ENCODE measurements around the gene IDH3G. TPM values are rescaled to one million over a fixed set of nuclear protein-coding genes. Genes with fewer than 3 reads are reported as not detected.

The IDH3G gene
- total and polyA plus RNA-seq, 2 experiments from 2014 or later: 41.4 to 49.0 TPM

DNA sequence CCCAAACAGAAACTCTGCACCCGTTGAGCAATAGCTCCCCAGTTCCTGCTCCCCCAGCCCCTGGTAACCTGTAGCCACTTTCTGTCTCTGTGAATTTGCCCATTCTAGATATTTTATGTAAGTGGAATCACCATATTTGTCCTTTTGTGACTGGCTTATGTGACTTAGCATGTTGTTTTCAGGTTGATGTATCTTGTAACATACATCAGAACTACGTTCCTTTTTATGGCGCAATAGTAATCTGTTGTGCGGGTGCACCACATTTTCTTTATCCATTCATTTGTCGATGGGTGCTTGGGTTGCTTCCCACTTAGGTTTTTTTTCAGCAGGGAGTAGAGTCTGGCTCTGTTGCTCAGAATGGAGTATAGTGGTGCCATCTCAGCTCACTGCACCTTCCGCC, 42.7 kb upstream of the IDH3G start (continued):
- TF ChIP-seq, protein P1, sequence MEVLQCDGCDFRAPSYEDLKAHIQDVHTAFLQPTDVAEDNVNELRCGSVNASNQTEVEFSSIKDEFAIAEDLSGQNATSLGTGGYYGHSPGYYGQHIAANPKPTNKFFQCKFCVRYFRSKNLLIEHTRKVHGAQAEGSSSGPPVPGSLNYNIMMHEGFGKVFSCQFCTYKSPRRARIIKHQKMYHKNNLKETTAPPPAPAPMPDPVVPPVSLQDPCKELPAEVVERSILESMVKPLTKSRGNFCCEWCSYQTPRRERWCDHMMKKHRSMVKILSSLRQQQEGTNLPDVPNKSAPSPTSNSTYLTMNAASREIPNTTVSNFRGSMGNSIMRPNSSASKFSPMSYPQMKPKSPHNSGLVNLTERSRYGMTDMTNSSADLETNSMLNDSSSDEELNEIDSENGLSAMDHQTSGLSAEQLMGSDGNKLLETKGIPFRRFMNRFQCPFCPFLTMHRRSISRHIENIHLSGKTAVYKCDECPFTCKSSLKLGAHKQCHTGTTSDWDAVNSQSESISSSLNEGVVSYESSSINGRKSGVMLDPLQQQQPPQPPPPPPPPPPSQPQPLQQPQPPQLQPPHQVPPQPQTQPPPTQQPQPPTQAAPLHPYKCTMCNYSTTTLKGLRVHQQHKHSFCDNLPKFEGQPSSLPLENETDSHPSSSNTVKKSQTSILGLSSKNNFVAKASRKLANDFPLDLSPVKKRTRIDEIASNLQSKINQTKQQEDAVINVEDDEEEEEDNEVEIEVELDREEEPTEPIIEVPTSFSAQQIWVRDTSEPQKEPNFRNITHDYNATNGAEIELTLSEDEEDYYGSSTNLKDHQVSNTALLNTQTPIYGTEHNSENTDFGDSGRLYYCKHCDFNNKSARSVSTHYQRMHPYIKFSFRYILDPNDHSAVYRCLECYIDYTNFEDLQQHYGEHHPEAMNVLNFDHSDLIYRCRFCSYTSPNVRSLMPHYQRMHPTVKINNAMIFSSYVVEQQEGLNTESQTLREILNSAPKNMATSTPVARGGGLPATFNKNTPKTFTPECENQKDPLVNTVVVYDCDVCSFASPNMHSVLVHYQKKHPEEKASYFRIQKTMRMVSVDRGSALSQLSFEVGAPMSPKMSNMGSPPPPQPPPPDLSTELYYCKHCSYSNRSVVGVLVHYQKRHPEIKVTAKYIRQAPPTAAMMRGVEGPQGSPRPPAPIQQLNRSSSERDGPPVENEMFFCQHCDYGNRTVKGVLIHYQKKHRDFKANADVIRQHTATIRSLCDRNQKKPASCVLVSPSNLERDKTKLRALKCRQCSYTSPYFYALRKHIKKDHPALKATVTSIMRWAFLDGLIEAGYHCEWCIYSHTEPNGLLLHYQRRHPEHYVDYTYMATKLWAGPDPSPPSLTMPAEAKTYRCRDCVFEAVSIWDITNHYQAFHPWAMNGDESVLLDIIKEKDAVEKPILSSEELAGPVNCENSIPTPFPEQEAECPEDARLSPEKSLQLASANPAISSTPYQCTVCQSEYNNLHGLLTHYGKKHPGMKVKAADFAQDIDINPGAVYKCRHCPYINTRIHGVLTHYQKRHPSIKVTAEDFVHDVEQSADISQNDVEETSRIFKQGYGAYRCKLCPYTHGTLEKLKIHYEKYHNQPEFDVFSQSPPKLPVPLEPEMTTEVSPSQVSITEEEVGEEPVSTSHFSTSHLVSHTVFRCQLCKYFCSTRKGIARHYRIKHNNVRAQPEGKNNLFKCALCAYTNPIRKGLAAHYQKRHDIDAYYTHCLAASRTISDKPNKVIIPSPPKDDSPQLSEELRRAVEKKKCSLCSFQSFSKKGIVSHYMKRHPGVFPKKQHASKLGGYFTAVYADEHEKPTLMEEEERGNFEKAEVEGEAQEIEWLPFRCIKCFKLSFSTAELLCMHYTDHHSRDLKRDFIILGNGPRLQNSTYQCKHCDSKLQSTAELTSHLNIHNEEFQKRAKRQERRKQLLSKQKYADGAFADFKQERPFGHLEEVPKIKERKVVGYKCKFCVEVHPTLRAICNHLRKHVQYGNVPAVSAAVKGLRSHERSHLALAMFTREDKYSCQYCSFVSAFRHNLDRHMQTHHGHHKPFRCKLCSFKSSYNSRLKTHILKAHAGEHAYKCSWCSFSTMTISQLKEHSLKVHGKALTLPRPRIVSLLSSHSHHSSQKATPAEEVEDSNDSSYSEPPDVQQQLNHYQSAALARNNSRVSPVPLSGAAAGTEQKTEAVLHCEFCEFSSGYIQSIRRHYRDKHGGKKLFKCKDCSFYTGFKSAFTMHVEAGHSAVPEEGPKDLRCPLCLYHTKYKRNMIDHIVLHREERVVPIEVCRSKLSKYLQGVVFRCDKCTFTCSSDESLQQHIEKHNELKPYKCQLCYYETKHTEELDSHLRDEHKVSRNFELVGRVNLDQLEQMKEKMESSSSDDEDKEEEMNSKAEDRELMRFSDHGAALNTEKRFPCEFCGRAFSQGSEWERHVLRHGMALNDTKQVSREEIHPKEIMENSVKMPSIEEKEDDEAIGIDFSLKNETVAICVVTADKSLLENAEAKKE (CRISPR knock-in tag; IDR thresholded peaks at IDR 0.05): no peak
- TF ChIP-seq, protein P2, sequence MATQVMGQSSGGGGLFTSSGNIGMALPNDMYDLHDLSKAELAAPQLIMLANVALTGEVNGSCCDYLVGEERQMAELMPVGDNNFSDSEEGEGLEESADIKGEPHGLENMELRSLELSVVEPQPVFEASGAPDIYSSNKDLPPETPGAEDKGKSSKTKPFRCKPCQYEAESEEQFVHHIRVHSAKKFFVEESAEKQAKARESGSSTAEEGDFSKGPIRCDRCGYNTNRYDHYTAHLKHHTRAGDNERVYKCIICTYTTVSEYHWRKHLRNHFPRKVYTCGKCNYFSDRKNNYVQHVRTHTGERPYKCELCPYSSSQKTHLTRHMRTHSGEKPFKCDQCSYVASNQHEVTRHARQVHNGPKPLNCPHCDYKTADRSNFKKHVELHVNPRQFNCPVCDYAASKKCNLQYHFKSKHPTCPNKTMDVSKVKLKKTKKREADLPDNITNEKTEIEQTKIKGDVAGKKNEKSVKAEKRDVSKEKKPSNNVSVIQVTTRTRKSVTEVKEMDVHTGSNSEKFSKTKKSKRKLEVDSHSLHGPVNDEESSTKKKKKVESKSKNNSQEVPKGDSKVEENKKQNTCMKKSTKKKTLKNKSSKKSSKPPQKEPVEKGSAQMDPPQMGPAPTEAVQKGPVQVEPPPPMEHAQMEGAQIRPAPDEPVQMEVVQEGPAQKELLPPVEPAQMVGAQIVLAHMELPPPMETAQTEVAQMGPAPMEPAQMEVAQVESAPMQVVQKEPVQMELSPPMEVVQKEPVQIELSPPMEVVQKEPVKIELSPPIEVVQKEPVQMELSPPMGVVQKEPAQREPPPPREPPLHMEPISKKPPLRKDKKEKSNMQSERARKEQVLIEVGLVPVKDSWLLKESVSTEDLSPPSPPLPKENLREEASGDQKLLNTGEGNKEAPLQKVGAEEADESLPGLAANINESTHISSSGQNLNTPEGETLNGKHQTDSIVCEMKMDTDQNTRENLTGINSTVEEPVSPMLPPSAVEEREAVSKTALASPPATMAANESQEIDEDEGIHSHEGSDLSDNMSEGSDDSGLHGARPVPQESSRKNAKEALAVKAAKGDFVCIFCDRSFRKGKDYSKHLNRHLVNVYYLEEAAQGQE (IDR thresholded peaks at IDR 0.05; ENCODE audit: unreplicated experiment): no peak
- TF ChIP-seq, protein P3, sequence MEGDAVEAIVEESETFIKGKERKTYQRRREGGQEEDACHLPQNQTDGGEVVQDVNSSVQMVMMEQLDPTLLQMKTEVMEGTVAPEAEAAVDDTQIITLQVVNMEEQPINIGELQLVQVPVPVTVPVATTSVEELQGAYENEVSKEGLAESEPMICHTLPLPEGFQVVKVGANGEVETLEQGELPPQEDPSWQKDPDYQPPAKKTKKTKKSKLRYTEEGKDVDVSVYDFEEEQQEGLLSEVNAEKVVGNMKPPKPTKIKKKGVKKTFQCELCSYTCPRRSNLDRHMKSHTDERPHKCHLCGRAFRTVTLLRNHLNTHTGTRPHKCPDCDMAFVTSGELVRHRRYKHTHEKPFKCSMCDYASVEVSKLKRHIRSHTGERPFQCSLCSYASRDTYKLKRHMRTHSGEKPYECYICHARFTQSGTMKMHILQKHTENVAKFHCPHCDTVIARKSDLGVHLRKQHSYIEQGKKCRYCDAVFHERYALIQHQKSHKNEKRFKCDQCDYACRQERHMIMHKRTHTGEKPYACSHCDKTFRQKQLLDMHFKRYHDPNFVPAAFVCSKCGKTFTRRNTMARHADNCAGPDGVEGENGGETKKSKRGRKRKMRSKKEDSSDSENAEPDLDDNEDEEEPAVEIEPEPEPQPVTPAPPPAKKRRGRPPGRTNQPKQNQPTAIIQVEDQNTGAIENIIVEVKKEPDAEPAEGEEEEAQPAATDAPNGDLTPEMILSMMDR (conservative IDR thresholded peaks at IDR 0.05; ENCODE audit: low read depth in 2 of 2): no peak
- TF ChIP-seq POLR2AphosphoS5 (IDR thresholded peaks at IDR 0.05; ENCODE audit: low read depth): no peak
- no peak for TF ChIP-seq CREB1 (CRISPR knock-in tag; IDR thresholded peaks at IDR 0.05; ENCODE audit: low read depth)
- TF ChIP-seq EZH2phosphoT487 (IDR thresholded peaks at IDR 0.05; ENCODE audit: unreplicated experiment): no peak
- no peak for TF ChIP-seq JUNB (IDR thresholded peaks at IDR 0.05; ENCODE audit: unreplicated experiment)
- TF ChIP-seq ZNF114 (CRISPR knock-in tag; IDR thresholded peaks at IDR 0.05): no peak
